ENCODE results near the gene UNC13A. TPM values are rescaled to one million over a fixed set of nuclear protein-coding genes. Genes with fewer than 3 reads are reported as not detected.

The UNC13A gene
- total RNA-seq, 1 donor from 2014 or later = 0.04 TPM

DNA sequence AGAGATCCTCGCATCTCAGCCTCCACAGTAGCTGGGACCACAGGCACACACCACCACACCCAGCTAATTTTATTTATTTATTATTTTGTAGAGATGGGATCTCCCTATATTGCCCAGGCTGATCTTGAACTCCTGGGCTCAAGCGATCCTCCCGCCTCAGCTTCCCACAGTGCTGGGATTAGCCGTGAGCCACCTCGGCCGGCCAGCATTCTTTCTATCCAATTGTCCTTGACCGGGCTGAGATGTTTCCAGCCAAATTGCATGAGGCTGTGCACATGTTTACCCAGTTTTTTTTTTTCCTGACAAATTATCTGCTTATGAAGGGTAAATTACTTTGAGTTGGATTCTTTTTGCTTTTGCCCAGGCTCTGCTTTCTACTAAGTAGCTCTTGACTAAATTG lies 28.2 kb downstream of the UNC13A start:
- no peak overlapping the region for H3K4me3 Mint-ChIP-seq
- intact Hi-C loops (cut with micrococcal nuclease) = no loop called here
- peaks cover 21% of the 10 kb centered on the region for H3K27me3 Mint-ChIP-seq
- ATAC-seq (ENCODE audit: low read depth) = no peak
- no peak for DNase-seq
- peaks cover under 1% of the 10 kb centered on the region for H3K36me3 Mint-ChIP-seq (ENCODE audit: low read depth)
- TF ChIP-seq, protein P1, sequence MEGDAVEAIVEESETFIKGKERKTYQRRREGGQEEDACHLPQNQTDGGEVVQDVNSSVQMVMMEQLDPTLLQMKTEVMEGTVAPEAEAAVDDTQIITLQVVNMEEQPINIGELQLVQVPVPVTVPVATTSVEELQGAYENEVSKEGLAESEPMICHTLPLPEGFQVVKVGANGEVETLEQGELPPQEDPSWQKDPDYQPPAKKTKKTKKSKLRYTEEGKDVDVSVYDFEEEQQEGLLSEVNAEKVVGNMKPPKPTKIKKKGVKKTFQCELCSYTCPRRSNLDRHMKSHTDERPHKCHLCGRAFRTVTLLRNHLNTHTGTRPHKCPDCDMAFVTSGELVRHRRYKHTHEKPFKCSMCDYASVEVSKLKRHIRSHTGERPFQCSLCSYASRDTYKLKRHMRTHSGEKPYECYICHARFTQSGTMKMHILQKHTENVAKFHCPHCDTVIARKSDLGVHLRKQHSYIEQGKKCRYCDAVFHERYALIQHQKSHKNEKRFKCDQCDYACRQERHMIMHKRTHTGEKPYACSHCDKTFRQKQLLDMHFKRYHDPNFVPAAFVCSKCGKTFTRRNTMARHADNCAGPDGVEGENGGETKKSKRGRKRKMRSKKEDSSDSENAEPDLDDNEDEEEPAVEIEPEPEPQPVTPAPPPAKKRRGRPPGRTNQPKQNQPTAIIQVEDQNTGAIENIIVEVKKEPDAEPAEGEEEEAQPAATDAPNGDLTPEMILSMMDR (IDR thresholded peaks at IDR 0.05) = no peak
- ChIA-PET CTCF (no interaction called here), POLR2A (no interaction called here)
- H3K4me1 Mint-ChIP-seq = no peaks in the 10 kb centered on the region
- no peak overlapping the region for H3K27ac Mint-ChIP-seq
- peaks cover 5% of the 10 kb centered on the region for H3K9me3 Mint-ChIP-seq

DNA sequence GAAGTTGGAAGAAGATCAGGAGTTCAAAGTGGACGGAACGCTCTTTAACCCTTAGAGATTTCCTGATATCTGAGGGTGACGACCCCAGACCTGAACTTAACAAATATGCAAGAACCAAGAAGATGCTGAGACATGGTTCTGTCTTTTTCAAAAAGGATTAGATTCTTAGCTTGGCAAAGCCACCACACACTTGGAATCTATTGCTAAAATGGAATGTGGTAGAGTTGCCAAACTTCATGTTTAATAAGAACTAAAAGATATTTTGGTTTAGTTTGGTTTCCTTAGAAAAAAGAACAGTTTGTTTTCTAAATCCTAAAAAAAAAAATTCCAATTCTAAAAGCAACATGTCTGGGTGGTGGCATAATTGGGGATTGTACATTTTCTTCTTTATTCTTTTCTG lies 29.5 kb downstream of the UNC13A start:
- ChIA-PET POLR2A (no interaction called here), CTCF (no interaction called here)
- Mint-ChIP-seq H3K27ac (no peak overlapping the region), H3K36me3 (ENCODE audit: low read depth) (no peaks in the 10 kb centered on the region), H3K27me3 (peaks cover 24% of the 10 kb centered on the region), H3K4me3 (no peak overlapping the region), H3K4me1 (no peaks in the 10 kb centered on the region), H3K9me3 (no peaks in the 10 kb centered on the region)
- DNase-seq (no peak), ATAC-seq (ENCODE audit: low read depth) (no peak)
- TF ChIP-seq, protein P1 (IDR thresholded peaks at IDR 0.05) = no peak
- intact Hi-C loops (cut with micrococcal nuclease) = no loop called here

GRCh38 chr19:17658240-17658639 lies 29.9 kb downstream of the UNC13A start:
- H3K36me3 Mint-ChIP-seq (ENCODE audit: low read depth) = no peaks in the 10 kb centered on the region
- TF ChIP-seq, protein P1 (IDR thresholded peaks at IDR 0.05) = no peak
- no peak for ATAC-seq (ENCODE audit: low read depth)
- H3K9me3 Mint-ChIP-seq = no peaks in the 10 kb centered on the region
- H3K4me3 Mint-ChIP-seq = no peak overlapping the region
- no peak for DNase-seq
- intact Hi-C loops (cut with micrococcal nuclease) = no loop called here
- peaks cover 24% of the 10 kb centered on the region for H3K27me3 Mint-ChIP-seq
- H3K4me1 Mint-ChIP-seq = no peaks in the 10 kb centered on the region
- no peak overlapping the region for H3K27ac Mint-ChIP-seq
- CTCF ChIA-PET = no interaction called here
- POLR2A ChIA-PET = interaction anchor here (0.7 kb wide), 1 partner anchor 551 kb away, joined by 3 read pairs; no protein-coding TSS in a partner anchor

GRCh38 chr19:17656970-17657369 lies 31.2 kb downstream of the UNC13A start:
- ChIA-PET POLR2A (no interaction called here), CTCF (no interaction called here)
- intact Hi-C loops (cut with micrococcal nuclease) = no loop called here
- Mint-ChIP-seq H3K27me3 (peaks cover 27% of the 10 kb centered on the region), H3K27ac (no peak overlapping the region), H3K9me3 (no peaks in the 10 kb centered on the region), H3K36me3 (ENCODE audit: low read depth) (no peaks in the 10 kb centered on the region), H3K4me3 (no peak overlapping the region), H3K4me1 (no peaks in the 10 kb centered on the region)
- TF ChIP-seq, protein P1 (IDR thresholded peaks at IDR 0.05) = no peak
- DNase-seq (no peak), ATAC-seq (ENCODE audit: low read depth) (no peak)

- intact Hi-C loops (cut with micrococcal nuclease) = no loop called here
- Mint-ChIP-seq H3K4me3 (no peak overlapping the region), H3K4me1 (no peaks in the 10 kb centered on the region), H3K27ac (no peak overlapping the region), H3K9me3 (no peaks in the 10 kb centered on the region), H3K36me3 (ENCODE audit: low read depth) (no peaks in the 10 kb centered on the region), H3K27me3 (peaks cover 25% of the 10 kb centered on the region)
- ChIA-PET CTCF (no interaction called here), POLR2A (no interaction called here)
- no peak for DNase-seq
- TF ChIP-seq, protein P1 (IDR thresholded peaks at IDR 0.05) = no peak
- ATAC-seq (ENCODE audit: low read depth) = no peak
Measured at GRCh38 chr19:17655751-17656472, 32.2 kb downstream of the UNC13A start.
